GM12801 (cell line): ENCODE data around the gene SALL3.

Experiments used
- CTCF ChIP-seq: IDR thresholded peaks from one replicate; pipeline ENCODE4 v1.5.1; 2011; ENCODE audit warnings: control low read depth; ENCODE audit not compliant: insufficient read length; ENCODE audit errors: extremely low read depth

The SALL3 gene

DNA sequence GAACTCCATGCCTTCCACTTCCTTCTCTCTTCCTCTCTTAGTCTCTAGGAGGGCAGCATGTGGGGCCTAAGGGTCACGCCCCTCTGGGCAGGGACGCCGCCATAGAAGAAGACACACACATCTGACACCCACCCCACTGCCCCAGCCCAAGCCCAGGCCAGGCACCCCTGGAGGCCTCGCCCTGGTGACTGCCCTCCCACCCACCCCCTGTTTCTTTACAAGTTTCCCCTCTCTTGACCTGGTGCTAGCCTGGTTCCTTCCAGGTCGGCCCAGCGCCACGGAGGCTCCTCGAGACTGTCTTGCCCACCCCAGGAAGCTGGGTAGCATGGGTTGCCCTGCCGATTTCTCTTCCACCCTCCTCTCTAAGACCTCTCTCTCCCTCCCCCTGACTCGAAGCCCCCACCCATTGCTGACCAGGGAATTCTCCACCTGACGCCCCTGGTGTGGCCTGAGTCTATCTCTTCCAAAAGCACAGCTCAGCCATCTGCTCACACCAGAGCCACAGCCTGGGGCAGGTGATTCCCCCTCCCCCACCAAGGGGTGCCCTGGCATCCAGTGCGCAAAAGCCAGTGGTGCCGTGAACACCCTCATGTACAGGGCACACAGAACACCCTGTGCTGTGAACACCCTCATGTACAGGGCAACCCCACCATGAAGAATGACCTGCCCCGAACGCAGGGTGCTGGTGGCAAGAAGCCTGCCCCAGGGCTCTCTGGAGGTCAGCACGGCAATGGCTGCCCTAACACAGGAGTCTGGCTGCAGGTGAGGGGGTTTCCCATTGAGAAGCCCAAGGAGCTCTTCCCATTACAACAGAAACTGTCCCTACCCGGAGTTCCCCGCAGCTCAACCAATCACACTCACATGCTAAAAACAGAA is 13.5 kb upstream of the SALL3 start:
- TF ChIP-seq CTCF = no peak

DNA sequence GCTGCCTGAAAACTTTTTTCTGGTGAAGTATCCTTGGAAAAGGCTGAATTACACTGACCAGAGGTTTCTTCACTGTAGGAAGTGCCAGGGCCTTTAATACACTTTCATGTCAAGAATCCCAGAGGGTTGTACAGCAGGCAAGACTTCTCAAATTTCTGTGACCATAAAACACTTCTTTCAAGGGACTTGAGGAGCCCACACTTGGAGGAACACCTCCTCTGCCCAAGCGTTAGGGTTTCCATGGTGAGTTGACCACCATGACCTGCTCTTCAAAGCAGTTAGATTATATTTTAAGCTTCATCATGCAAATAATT is 12.9 kb upstream of the SALL3 start:
- TF ChIP-seq CTCF = no peak

GRCh38 chr18:78967692-78968091 is 11.9 kb upstream of the SALL3 start:
- TF ChIP-seq CTCF = no peak

- TF ChIP-seq CTCF = no peak
Observed at GRCh38 chr18:78969574-78970315, 9.9 kb upstream of the SALL3 start.

GRCh38 chr18:78970774-78971333 is 8.8 kb upstream of the SALL3 start:
- no peak for TF ChIP-seq CTCF

- TF ChIP-seq CTCF = no peak
Observed at GRCh38 chr18:78971511-78972245, 7.9 kb upstream of the SALL3 start.

DNA sequence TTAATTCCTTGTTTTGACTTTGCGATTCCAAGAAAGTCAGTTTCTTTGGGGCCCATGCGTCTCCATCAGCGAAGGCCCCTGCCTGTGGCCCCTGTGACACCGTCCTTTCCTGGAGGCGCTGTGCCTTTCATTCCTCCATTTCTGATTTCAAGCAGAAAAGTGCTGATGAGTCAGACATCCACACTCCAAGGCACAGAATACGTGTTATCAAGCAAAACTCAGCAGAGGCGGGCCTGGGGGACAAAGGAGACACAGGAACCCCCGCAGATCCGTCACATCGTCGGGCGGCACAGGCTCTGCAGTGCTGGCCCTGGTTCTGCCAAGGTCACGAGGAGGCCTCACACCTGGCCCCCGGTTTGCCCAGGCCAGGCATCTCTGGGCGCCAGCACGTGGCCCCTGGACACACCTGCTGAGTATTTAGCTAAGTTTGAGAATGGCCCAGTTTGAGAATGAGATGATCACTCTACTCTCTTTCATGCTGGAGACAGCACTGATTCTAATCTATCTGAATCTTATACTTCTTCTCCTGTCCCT is 7.2 kb upstream of the SALL3 start:
- TF ChIP-seq CTCF = no peak
